Measurements from ENCODE around the gene PRR18. TPM values are rescaled to one million over a fixed set of nuclear protein-coding genes. Genes with fewer than 3 reads are reported as not detected.

The PRR18 gene
- total RNA-seq, 2 donors from 2014 or later = 0.27 TPM; not detected in 1

- intact Hi-C loops (cut with DNase I) = no loop called here
Measured at GRCh38 chr6:166286839-166287271, 21.3 kb downstream of the PRR18 start.

DNA sequence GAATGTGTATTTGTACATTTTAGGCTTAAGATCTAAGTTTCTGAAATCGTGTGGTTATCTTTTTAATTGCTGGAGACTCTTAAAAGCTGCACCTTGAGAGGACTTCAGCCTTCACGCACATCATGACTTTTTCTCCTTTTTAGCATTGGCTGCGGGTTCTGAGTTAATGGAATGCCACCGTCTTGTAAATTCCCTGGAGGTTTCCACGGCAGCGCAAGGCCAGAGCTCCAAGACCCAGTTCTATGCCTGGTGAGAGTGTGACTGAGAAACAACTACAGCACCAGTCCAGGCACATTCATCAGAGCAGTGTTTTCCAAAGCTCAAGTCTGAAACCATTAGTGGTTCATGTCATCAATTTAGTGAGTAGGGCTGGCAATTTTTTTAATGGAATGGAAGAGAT is 23.0 kb downstream of the PRR18 start:
- no peak for DNase-seq (ENCODE audit: low spot score)
- H3K9me3 ChIP-seq = no peaks in the 10 kb centered on the region
- no peaks in the 10 kb centered on the region for H3K4me1 ChIP-seq (replicated peaks)
- TF ChIP-seq, protein P1, sequence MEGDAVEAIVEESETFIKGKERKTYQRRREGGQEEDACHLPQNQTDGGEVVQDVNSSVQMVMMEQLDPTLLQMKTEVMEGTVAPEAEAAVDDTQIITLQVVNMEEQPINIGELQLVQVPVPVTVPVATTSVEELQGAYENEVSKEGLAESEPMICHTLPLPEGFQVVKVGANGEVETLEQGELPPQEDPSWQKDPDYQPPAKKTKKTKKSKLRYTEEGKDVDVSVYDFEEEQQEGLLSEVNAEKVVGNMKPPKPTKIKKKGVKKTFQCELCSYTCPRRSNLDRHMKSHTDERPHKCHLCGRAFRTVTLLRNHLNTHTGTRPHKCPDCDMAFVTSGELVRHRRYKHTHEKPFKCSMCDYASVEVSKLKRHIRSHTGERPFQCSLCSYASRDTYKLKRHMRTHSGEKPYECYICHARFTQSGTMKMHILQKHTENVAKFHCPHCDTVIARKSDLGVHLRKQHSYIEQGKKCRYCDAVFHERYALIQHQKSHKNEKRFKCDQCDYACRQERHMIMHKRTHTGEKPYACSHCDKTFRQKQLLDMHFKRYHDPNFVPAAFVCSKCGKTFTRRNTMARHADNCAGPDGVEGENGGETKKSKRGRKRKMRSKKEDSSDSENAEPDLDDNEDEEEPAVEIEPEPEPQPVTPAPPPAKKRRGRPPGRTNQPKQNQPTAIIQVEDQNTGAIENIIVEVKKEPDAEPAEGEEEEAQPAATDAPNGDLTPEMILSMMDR (IDR thresholded peaks at IDR 0.05) = no peak
- no peak for TF ChIP-seq POLR2A (IDR thresholded peaks at IDR 0.05)
- no peak for TF ChIP-seq POLR2AphosphoS5 (IDR thresholded peaks at IDR 0.05)
- H3K4me3 ChIP-seq = no peak overlapping the region
- intact Hi-C loops (cut with DNase I) = no loop called here
- H3K27ac ChIP-seq = no peak overlapping the region
- 36% methylated on average over 6 of the region's 6 CpGs for WGBS
- H3K27me3 ChIP-seq (replicated peaks; ENCODE audit: insufficient read depth) = peaks cover 2% of the 10 kb centered on the region
- H3K36me3 ChIP-seq = no peaks in the 10 kb centered on the region

More at GRCh38 chr6:166286839-166287271, 21.3 kb downstream of the PRR18 start:
- Histone ChIP-seq H3K27ac (no peak overlapping the region), H3K36me3 (no peaks in the 10 kb centered on the region), H3K4me3 (no peak overlapping the region), H3K4me1 (replicated peaks) (no peaks in the 10 kb centered on the region), H3K9me3 (no peaks in the 10 kb centered on the region), H3K27me3 (replicated peaks; ENCODE audit: insufficient read depth) (peaks cover 2% of the 10 kb centered on the region)
- TF ChIP-seq POLR2AphosphoS5 (IDR thresholded peaks at IDR 0.05) = no peak
- TF ChIP-seq, protein P1 (IDR thresholded peaks at IDR 0.05) = no peak
- no peak for TF ChIP-seq POLR2A (IDR thresholded peaks at IDR 0.05)
- 60% methylated on average over 8 of the region's 8 CpGs for WGBS
- no peak for DNase-seq (ENCODE audit: low spot score)

GRCh38 chr6:166284640-166285039 is 23.6 kb downstream of the PRR18 start:
- TF ChIP-seq POLR2AphosphoS5 (IDR thresholded peaks at IDR 0.05) (no peak), POLR2A (IDR thresholded peaks at IDR 0.05) (no peak)
- TF ChIP-seq, protein P1 (IDR thresholded peaks at IDR 0.05) = no peak
- intact Hi-C loops (cut with DNase I) = no loop called here

GRCh38 chr6:166282394-166283032 is 25.7 kb downstream of the PRR18 start:
- no peaks in the 10 kb centered on the region for H3K36me3 ChIP-seq
- WGBS = 67% methylated on average over 11 of the region's 11 CpGs
- intact Hi-C loops (cut with DNase I) = no loop called here
- no peak overlapping the region for H3K27ac ChIP-seq
- no peak overlapping the region for H3K4me3 ChIP-seq
- H3K27me3 ChIP-seq (replicated peaks; ENCODE audit: insufficient read depth) = peaks cover 2% of the 10 kb centered on the region
- no peaks in the 10 kb centered on the region for H3K4me1 ChIP-seq (replicated peaks)
- H3K9me3 ChIP-seq = no peaks in the 10 kb centered on the region
- TF ChIP-seq POLR2A (IDR thresholded peaks at IDR 0.05) (no peak), POLR2AphosphoS5 (IDR thresholded peaks at IDR 0.05) (no peak)
- TF ChIP-seq, protein P1 (IDR thresholded peaks at IDR 0.05) = no peak
- no peak for DNase-seq (ENCODE audit: low spot score)

More at GRCh38 chr6:166284640-166285039, 23.6 kb downstream of the PRR18 start:
- Histone ChIP-seq H3K4me3 (no peak overlapping the region), H3K9me3 (no peaks in the 10 kb centered on the region), H3K36me3 (no peaks in the 10 kb centered on the region), H3K27me3 (replicated peaks; ENCODE audit: insufficient read depth) (peaks cover 2% of the 10 kb centered on the region), H3K27ac (no peak overlapping the region), H3K4me1 (replicated peaks) (no peaks in the 10 kb centered on the region)
- DNase-seq (ENCODE audit: low spot score) = no peak
- WGBS = 81% methylated on average over 6 of the region's 6 CpGs

- intact Hi-C loops (cut with DNase I) = no loop called here
- TF ChIP-seq POLR2A (IDR thresholded peaks at IDR 0.05) = no peak
- TF ChIP-seq, protein P1 (IDR thresholded peaks at IDR 0.05) = no peak
- no peak for TF ChIP-seq POLR2AphosphoS5 (IDR thresholded peaks at IDR 0.05)
- H3K27me3 ChIP-seq (replicated peaks; ENCODE audit: insufficient read depth) = peaks cover 2% of the 10 kb centered on the region
- H3K36me3 ChIP-seq = no peaks in the 10 kb centered on the region
- no peaks in the 10 kb centered on the region for H3K4me1 ChIP-seq (replicated peaks)
- 92% methylated on average over 9 of the region's 9 CpGs for WGBS
- DNase-seq (ENCODE audit: low spot score) = no peak
- H3K4me3 ChIP-seq = no peak overlapping the region
- H3K27ac ChIP-seq = no peak overlapping the region
- no peaks in the 10 kb centered on the region for H3K9me3 ChIP-seq
Measured at GRCh38 chr6:166281104-166281503, 27.1 kb downstream of the PRR18 start.
